ENCODE measurements around the gene SLC29A1. TPM values are rescaled to one million over a fixed set of nuclear protein-coding genes. Genes with fewer than 3 reads are reported as not detected.
A peak's percentile ranks its signal among the peaks of the same experiment; 100 is the strongest.

The SLC29A1 gene
- total and polyA plus RNA-seq, 9 of the 15 experiments (the other 6 are each of a cell fraction or from before 2014, with no cell fraction given), result 18.9 to 170 (median 57.7) TPM

GRCh38 chr6:44227148-44227793 is 3.9 kb downstream of the SLC29A1 start:
- no peak overlapping the region; the same call in 2 of the 3 replicates for H3K27ac ChIP-seq (ENCODE audit: extremely low read depth, low read depth, low read length)
- peaks cover 49 to 67% of the 10 kb centered on the region in 2 experiments for H3K4me1 ChIP-seq (replicated peaks in 1 of 2; ENCODE audit: control insufficient read depth in 2 of 2, insufficient read depth in 2 of 2, low read length in 2 of 2)
- CTCF ChIA-PET (ENCODE audit: low intra/inter-chr PET ratio), result interaction anchor here (0.5 kb wide), 1 partner anchor 53 kb away, joined by 3 read pairs; no protein-coding TSS in a partner anchor
- no peaks in the 10 kb centered on the region for H3K9me3 ChIP-seq (replicated peaks; ENCODE audit: control insufficient read depth, insufficient read depth, low read depth, low read length)
- H3K4me3 ChIP-seq, result no peak overlapping the region; the same call in 1 of the 2 replicates
- FAIRE-seq (no peak), DNase-seq (ENCODE audit: extremely low read depth in 1 of 4, low spot score in 3 of 4) (peak in 2 of 4 experiments; percentile 49 to 50), ATAC-seq (no peak)
- POLR2A ChIA-PET, result interaction anchor here (0.6 to 6.8 kb wide), 8 partner anchors 9 to 93 kb away, joined by 3 to 104 read pairs (median 4); partner anchors contain the start of genes CAPN11 and HSP90AB1
- intact Hi-C loops (cut with micrococcal nuclease) (loop anchor here (2.0 to 10.0 kb wide), 2 partner anchors 54 to 592 kb away; partner anchors contain the start of gene MAD2L1BP), in situ Hi-C loops (cut with MboI) (no loop called here)
- 79% methylated on average over 7 of the region's 7 CpGs for WGBS (ENCODE audit: insufficient coverage, low coverage, missing lambda C conversion rate)
- peaks cover 56% of the 10 kb centered on the region for H3K79me2 ChIP-seq (ENCODE audit: control insufficient read depth, insufficient read depth, low read length)
- no TSS peak for BruUV-seq (replicated peaks)
- H3K36me3 ChIP-seq (ENCODE audit: control insufficient read depth, insufficient read depth, low read length), result peaks cover 54% of the 10 kb centered on the region
- H3K9ac ChIP-seq (ENCODE audit: insufficient read depth in 1 of 2, low read depth in 2 of 2, low read length in 2 of 2), result peak overlapping the region in 1 of 2 experiments; percentile 92; a peak in 3 of 4 replicates
- peak overlapping the region; percentile 8; the same call in 1 of the 2 replicates for H3K4me2 ChIP-seq (ENCODE audit: insufficient read depth, low read length)
- peaks cover 3% of the 10 kb centered on the region; the same call in 1 of the 2 replicates for H4K20me1 ChIP-seq (replicated peaks; ENCODE audit: control insufficient read depth, insufficient read depth, low read length)
- no peaks in the 10 kb centered on the region for H3K27me3 ChIP-seq (ENCODE audit: control insufficient read depth in 2 of 2, insufficient read depth in 2 of 2, low read length in 2 of 2)
- peaks cover 6% of the 10 kb centered on the region for H3K9me1 ChIP-seq (ENCODE audit: control insufficient read depth, insufficient read depth, low read length)
- no peak overlapping the region for H2AFZ ChIP-seq (ENCODE audit: low read depth, low read length)
- peak; percentile 58 for TF ChIP-seq ATF3 (IDR thresholded peaks at IDR 0.05)
- TF ChIP-seq ATF3 (CRISPR knock-in tag; conservative IDR thresholded peaks at IDR 0.05), result no peak
- TF ChIP-seq BRF2 (IDR thresholded peaks at IDR 0.05; ENCODE audit: borderline replicate concordance, insufficient read depth, insufficient read length), result no peak
- TF ChIP-seq SAFB2 (IDR thresholded peaks at IDR 0.05; ENCODE audit: borderline replicate concordance, low read depth, low read length, severe bottlenecking), result no peak
- TF ChIP-seq FOXK2 (conservative IDR thresholded peaks at IDR 0.05 in 1 of 2, IDR thresholded peaks at IDR 0.05 in 1 of 2; ENCODE audit: low read depth in 2 of 2), result no peak
- no peak for TF ChIP-seq TAF1 (IDR thresholded peaks at IDR 0.05; ENCODE audit: control insufficient read depth, extremely low read depth, insufficient read depth, low read length, severe bottlenecking)
- no peak for TF ChIP-seq TARDBP (IDR thresholded peaks at IDR 0.05)
- TF ChIP-seq KHSRP (IDR thresholded peaks at IDR 0.05), result no peak
- no peak for TF ChIP-seq USF2 (CRISPR knock-in tag; IDR thresholded peaks at IDR 0.05)
- no peak for TF ChIP-seq KLF16 (IDR thresholded peaks at IDR 0.05)
- no peak for TF ChIP-seq ZNF280B (CRISPR knock-in tag; IDR thresholded peaks at IDR 0.05)
- TF ChIP-seq SFPQ (IDR thresholded peaks at IDR 0.05; ENCODE audit: low read depth, low read length), result no peak
- no peak for TF ChIP-seq TAF15 (IDR thresholded peaks at IDR 0.05; ENCODE audit: low read depth, low read length)
- TF ChIP-seq ZBTB1 (CRISPR knock-in tag; IDR thresholded peaks at IDR 0.05; ENCODE audit: borderline replicate concordance, low read depth), result 0 out of 2 replicates have a peak, but pooled peaks have one; percentile 54
